CD4-positive, alpha-beta T cell treated with Interleukin-17A for 1 hour (primary cell): ENCODE data around the gene HS3ST3A1.

Experiments used
- DNase-seq: peaks from one replicate; pipeline ENCODE4 v3.0.0-alpha.2; 2020

The HS3ST3A1 gene

GRCh38 chr17:13601776-13602551, at the start of gene HS3ST3A1:
Gene HS3ST3A1 (minus strand): TSS chr17:13601929. CDS start chr17:13601129, 800 bp downstream.
- DNase-seq = no peak

DNA sequence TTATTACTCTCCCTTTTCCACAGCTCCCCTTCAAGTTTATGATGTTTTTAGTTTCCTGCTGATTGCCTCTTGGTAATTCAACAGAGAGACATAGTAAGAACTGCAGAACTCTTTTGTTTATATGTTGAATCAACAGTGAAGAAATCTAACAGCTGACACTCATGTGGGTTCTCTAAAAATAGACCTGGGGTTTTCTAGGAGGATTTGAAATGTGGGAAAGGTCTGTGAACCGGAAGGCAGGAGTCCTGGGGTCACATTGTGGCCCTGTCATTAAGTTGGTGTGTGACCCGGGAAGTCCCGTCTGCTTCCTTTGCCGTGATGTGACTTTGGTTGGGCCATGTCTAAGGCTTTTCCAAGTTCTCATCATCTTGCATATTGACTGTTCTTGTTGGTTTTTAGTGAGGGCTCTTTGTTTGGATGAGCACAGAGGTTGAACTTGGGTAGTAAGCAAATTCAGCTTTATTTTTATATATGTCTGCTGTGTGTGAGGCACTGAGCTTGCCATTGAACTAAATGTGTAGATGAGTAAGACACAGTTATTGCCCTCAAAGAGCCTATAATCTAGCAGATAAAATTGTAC, 48.5 kb upstream of the HS3ST3A1 start:
- DNase-seq = no peak

DNA sequence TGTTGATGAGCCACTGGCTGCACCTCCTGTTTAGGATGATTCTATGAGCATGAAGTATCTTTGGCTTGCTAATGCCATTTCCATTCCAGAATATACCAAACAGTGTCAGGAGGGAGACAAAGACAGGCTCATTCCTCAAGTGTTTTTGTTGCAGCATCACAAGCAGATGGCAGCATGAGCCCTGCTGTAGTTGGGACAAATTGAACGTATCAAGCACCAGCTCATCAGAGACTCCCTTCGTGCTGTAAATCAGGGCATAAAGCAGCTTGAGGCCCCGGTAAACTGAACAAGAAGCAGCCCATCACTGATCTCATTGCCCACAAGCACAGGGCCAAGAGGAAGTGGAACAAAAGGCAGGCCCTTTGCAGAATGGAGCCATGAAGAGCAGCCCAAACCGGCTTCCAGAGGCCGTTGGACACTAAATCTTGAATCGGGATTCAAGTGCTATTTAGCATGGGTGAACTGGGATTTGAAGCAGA, 45.9 kb upstream of the HS3ST3A1 start:
- no peak for DNase-seq

DNA sequence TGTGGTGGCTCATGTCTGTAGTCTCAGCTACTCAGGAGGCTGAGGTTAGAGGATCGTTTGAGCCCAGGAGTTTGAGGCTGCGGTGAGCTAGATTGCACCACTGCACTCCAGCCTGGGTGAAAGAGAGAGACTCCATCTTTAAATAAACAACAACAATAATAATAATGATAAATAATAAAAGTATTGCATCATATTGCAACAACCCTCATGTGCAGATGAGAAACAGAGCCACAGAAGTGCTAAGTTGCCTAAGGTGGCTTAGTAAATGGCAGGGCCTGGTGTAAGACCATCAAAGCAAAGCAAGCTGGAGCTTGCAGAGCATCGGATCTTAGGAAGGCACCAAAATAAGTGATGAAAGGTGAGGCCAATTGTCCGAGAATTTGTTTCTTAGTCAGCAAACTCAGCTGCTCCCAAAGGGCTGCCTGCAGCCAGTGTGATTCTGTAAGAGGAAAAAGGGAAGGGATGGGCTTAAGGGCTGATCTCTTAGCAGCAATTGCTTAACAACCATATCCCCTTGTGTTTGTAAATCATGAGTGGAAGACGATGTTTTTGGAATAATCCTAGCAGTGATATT, 45.3 kb upstream of the HS3ST3A1 start:
- DNase-seq = no peak

GRCh38 chr17:13646411-13646810, 44.7 kb upstream of the HS3ST3A1 start:
- no peak for DNase-seq

- DNase-seq = no peak
These were observed 41.5 kb upstream of the HS3ST3A1 start for GRCh38 chr17:13643180-13643579.

DNA sequence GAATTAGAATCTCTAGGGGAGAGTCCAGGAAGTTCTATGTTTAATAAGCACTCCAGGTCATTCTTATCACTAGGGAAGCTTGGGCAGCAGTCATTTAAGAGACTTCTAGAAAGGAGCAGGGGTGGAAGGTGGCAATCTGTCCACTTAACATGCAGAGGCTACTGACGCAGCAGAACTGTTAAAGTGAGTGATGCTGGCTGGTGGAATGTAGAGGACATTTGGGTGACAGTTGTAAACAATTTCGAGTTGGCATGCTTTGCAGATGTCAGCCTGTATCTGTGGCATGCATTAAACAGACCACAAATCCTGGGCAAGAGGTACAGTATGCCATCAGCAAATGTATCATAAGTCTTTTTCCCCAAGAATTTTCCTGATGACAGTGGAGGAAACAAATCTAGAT, 40.5 kb upstream of the HS3ST3A1 start:
- no peak for DNase-seq

GRCh38 chr17:13640551-13640950, 38.8 kb upstream of the HS3ST3A1 start:
- DNase-seq = no peak

GRCh38 chr17:13638855-13639458, 37.2 kb upstream of the HS3ST3A1 start:
- DNase-seq = no peak

DNA sequence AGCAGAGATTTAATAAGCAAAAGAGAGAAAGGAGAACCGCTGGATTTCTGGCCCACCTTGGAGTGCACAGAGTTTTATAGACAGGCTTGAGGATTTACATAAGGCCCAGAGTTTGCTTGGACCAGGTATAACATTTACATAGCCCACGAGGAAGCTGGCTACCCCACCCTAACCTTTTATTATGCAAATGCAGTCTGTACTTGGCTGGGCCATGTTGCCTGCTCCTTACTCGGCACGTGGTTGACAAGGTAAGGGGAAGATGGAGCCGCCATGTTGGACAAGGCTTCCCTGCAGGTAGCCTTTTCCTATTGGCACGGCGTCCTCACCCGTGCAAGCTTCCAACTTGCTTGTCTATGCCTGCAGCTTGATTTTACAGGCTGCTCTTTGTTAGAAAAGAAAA, 35.2 kb upstream of the HS3ST3A1 start:
- DNase-seq = no peak

GRCh38 chr17:13635951-13636350, 34.2 kb upstream of the HS3ST3A1 start:
- DNase-seq = no peak

- no peak for DNase-seq
These were observed 32.3 kb upstream of the HS3ST3A1 start for GRCh38 chr17:13634021-13634420.

DNA sequence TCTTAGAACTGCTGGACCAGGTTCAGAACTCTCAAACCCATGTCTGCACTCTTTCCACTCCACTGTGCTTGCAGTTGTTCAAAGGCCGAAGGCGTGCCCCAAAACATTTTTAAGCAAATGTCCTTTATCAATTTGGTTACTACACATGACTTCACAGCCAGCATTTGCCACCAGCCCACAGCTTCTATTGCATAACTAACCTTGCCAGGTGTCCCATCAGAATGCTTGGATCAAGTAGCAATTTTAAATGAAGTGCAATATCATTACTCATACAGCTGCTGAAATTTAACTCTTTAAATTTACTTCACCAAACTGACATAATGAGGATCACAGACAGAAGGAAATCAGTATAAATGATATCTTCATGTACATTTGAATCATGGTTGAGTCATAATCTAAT, 29.8 kb upstream of the HS3ST3A1 start:
- no peak for DNase-seq

- no peak for DNase-seq
These were observed 25.0 kb upstream of the HS3ST3A1 start for GRCh38 chr17:13626703-13627102.

DNA sequence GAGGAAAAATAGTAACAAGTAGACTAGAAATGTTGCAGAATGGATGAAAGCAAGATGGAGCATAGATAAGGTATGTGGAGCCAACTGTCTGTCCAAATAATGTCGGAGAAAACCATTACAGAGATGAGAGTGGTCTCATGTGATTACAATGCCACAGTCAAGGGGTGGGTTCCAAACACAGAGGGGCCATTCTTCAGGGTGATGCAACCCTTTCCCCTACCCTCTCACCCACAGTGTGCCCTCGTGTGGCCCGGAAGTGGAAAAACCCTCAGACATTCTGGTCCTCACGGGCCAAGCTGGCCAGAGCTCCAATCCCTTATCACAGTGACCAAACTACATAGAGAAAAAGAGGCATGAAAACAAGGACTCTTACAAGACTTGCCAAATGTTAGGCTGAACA, 17.7 kb upstream of the HS3ST3A1 start:
- no peak for DNase-seq

DNA sequence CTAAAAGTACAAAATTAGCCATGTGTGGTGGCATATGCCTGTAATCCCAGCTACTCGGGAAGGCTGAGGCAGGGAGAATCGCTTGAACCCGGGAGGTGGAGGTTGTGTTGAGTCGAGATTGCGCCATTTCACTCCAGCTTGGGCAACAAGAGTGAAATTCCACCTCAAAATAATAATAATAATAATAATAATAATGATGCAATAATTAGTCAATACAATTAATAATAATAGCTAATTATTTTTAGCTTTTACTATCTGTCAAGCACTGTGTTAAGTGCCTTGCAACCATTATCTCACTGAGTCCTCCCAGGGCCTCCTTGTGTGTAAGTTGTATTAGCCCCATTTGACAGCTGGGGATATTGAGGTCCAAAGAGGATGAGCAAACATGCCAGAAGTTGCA, 14.3 kb upstream of the HS3ST3A1 start:
- no peak for DNase-seq

DNA sequence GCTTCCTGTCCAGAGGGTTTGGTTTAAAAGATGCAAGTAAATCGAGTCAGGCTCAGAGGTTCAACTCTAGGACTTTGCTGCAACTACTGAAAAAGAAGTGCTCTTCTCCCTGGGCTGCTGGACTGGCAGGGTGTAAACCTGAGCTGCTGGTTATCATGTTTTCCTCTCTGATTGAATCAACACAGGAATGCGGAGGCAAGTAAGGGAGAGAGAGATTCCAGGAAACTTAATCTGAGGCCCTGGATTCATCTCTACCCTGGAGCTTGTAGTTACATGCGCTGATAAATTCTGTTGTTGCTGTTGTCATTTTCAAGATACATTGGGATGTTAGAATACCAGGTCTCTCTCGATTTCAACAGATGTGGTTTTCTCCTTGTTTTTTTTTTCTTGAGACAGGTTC, 8.2 kb upstream of the HS3ST3A1 start:
- no peak for DNase-seq

DNA sequence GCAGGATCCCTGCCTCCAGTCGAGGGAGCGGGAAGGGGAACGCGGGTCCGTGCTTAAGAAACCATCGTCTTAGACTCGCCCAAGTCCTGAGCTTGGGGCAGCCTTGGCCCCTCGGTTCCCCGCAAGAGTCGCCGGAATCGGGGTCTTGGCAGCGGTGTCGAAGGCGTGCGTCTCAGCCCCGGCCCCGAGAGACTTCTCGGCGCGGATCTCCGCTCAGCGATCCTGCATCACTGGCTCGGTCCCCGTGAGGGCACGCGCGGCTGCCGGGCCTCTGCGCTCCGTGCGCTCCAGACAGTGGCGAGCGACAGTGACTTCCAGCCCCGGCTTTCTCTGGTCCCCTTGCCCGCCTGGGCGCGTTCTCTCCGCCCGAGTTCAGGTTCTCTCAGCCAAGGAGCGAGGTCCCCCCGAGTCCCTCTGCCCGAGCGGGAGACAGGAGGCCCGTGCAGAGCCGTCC, 380 bp downstream of the HS3ST3A1 start:
- DNase-seq = no peak

DNA sequence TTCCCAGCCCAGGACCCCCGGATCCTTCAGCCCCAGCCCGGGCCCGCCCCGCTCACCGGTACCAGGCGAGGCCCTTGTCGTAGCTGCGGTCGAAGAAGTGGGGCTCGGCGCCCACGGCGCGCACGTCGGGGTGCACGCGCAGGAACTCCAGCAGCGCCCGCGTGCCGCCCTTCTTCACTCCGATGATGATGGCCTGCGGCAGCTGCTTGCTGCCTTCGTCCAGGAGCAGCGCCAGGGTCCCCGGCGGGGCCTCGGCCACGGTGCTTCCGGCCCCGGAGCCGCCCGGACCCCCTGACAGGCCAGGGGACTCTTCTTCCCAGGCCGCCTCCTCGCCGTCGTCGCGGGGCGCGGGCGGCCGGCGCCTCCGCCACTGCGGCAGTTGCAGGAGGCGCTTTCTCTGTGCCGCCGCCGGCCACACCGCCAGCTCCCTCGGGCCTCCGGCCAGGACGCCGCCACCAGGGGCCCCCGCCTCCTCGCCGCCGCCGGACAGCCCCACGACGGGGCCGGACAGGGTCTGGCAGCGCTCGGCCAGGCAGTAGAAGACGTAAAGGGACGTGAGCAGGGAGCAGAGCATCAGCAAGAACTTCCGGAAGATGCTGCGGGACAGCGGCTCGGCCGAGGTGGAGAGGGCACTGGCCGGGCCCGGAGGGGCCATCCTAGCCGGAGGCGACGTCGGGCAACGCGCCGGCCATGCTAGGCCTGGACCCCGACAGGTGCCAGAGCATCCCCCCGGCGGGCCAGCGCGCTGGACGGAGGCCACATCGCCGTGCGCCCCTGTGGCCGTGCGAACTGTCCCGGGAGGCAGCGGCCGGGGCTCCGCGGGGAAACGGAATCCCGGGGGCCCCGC, 1.0 kb downstream of the HS3ST3A1 start:
- no peak for DNase-seq

DNA sequence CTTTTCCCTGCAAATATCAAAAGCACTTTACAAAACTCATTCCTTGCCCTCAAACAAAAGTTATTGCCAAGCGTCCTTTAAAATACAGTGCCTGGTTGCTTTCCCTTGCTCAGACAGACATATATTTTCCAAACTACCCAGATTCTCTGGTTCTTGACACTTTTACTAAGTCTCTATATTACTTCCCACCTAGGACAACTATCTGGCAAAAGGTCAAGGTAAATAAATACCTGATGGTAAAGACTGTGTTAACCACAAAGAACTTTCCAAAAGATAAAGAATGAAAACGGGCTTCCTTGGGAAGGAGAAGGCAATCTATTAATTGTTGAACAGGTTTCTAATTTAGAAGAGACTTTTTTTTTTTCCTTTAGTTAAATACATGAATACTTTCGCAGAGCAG, 1.9 kb downstream of the HS3ST3A1 start:
- DNase-seq = no peak

- no peak for DNase-seq
These were observed 2.6 kb downstream of the HS3ST3A1 start for GRCh38 chr17:13599168-13599577.

- no peak for DNase-seq
These were observed 3.2 kb downstream of the HS3ST3A1 start for GRCh38 chr17:13598353-13599167.
